GM13977 (cell line): ENCODE measurements around the gene PSME4.

Experiments used
- DNase-seq: peaks from one replicate; pipeline ENCODE4 v3.0.0; 2012; ENCODE audit warnings: low spot score
- in situ Hi-C: fragments of 300-500 bp; cut with MboI; formaldehyde crosslinking; loops from one replicate; pipeline ENCODE4 v1.12.0; 2022; ENCODE audit warnings: low sequenced_read_pairs, low pct_unique_long_range_greater_than_20kb, mixed read lengths, inconsistent platforms; ENCODE audit not compliant: unreplicated experiment
- TF ChIP-seq, protein P1 (sequence below): IDR thresholded peaks from 2 replicates; pipeline ENCODE4 v1.5.1; 2012; ENCODE audit warnings: mild to moderate bottlenecking, control low read depth; ENCODE audit not compliant: insufficient read depth; ENCODE audit errors: extremely low read depth, missing control alignments

PSME4 gene

DNA sequence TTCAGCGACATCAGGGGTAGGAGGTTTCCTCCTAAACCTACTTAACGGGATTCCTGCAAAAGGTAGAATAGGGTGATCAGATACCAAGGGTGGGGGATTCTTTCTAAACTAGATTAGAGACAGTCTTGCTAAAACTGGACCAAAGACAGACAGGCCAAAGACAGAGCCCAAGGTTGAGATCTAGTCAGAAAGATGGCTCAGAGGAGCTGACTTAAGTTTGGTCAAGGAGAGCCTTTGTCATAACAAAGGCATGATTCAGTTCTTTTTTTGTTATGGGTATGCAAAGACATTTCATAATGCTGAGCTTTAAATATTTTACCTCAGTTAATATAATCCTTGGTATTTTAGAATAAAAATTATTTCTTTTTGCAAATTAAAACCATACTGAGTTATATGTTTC is 93.2 kb downstream of the PSME4 start:
- DNase-seq = no peak
- TF ChIP-seq, protein P1, sequence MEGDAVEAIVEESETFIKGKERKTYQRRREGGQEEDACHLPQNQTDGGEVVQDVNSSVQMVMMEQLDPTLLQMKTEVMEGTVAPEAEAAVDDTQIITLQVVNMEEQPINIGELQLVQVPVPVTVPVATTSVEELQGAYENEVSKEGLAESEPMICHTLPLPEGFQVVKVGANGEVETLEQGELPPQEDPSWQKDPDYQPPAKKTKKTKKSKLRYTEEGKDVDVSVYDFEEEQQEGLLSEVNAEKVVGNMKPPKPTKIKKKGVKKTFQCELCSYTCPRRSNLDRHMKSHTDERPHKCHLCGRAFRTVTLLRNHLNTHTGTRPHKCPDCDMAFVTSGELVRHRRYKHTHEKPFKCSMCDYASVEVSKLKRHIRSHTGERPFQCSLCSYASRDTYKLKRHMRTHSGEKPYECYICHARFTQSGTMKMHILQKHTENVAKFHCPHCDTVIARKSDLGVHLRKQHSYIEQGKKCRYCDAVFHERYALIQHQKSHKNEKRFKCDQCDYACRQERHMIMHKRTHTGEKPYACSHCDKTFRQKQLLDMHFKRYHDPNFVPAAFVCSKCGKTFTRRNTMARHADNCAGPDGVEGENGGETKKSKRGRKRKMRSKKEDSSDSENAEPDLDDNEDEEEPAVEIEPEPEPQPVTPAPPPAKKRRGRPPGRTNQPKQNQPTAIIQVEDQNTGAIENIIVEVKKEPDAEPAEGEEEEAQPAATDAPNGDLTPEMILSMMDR = no peak
- in situ Hi-C loops = no loop called here

DNA sequence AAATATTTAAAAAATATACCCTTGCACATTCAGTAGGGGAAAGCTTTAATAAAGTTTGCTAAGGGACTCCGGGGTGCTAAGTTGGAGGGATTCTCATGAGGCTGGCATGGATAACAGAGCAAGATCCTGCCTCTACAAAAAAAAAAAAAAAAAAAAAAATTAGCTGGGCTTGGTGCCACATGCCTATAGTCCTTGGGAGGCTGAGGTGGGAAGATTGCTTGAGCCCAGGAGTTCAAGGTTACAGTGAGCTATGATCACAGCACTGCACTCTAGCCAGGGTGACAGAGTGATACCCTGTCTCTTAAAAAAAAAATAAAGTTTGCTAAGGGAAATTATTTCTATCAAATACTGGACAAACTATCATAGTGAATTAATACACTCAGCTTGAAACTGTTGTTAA is 93.7 kb downstream of the PSME4 start:
- no peak for DNase-seq
- in situ Hi-C loops = no loop called here
- TF ChIP-seq, protein P1 = no peak

- in situ Hi-C loops = no loop called here
- TF ChIP-seq, protein P1 = no peak
- no peak for DNase-seq
Observed at GRCh38 chr2:53874401-53874950, 96.3 kb downstream of the PSME4 start.

GRCh38 chr2:53867773-53868172 is 103.0 kb downstream of the PSME4 start:
- DNase-seq = no peak
- in situ Hi-C loops = no loop called here
- TF ChIP-seq, protein P1 = no peak

GRCh38 chr2:53867169-53867568 is 103.6 kb downstream of the PSME4 start:
- TF ChIP-seq, protein P1 = no peak
- DNase-seq = no peak

GRCh38 chr2:53865962-53866361 is 104.8 kb downstream of the PSME4 start:
- TF ChIP-seq, protein P1 = no peak
- in situ Hi-C loops = no loop called here

More at GRCh38 chr2:53867169-53867568, 103.6 kb downstream of the PSME4 start:
- in situ Hi-C loops = no loop called here

More at GRCh38 chr2:53865962-53866361, 104.8 kb downstream of the PSME4 start:
- DNase-seq = no peak
